ENCODE measurements around the gene GLP1R. TPM values are rescaled to one million over a fixed set of nuclear protein-coding genes. Genes with fewer than 3 reads are reported as not detected.

Gene GLP1R
- total RNA-seq, 1 donor from 2014 or later, result 0.35 TPM

- no peak for TF ChIP-seq CTCF (IDR thresholded peaks at IDR 0.05)
- DNase-seq (no peak), ATAC-seq (no peak)
- Histone ChIP-seq H3K27me3 (ENCODE audit: low read depth) (peaks cover 10% of the 10 kb centered on the region), H3K36me3 (no peaks in the 10 kb centered on the region), H3K27ac (no peak overlapping the region), H3K4me1 (no peaks in the 10 kb centered on the region), H3K4me3 (no peak overlapping the region), H3K9me3 (no peaks in the 10 kb centered on the region)
- intact Hi-C loops (cut with DNase I), result no loop called here
Measured at GRCh38 chr6:39041072-39041471, 7.5 kb upstream of the GLP1R start.

GRCh38 chr6:39043776-39044175 lies 4.8 kb upstream of the GLP1R start:
- no peak for ATAC-seq
- intact Hi-C loops (cut with DNase I), result no loop called here

GRCh38 chr6:39044181-39044580 lies 4.4 kb upstream of the GLP1R start:
- Histone ChIP-seq H3K27me3 (ENCODE audit: low read depth) (peaks cover 18% of the 10 kb centered on the region), H3K4me3 (no peak overlapping the region), H3K4me1 (peaks cover 9% of the 10 kb centered on the region), H3K9me3 (no peaks in the 10 kb centered on the region), H3K36me3 (no peaks in the 10 kb centered on the region), H3K27ac (no peak overlapping the region)
- ATAC-seq (no peak), DNase-seq (no peak)
- no peak for TF ChIP-seq CTCF (IDR thresholded peaks at IDR 0.05)
- intact Hi-C loops (cut with DNase I), result no loop called here

More at GRCh38 chr6:39043776-39044175, 4.8 kb upstream of the GLP1R start:
- DNase-seq, result no peak
- Histone ChIP-seq H3K9me3 (no peaks in the 10 kb centered on the region), H3K36me3 (no peaks in the 10 kb centered on the region), H3K4me1 (peaks cover 5% of the 10 kb centered on the region), H3K27ac (no peak overlapping the region), H3K4me3 (no peak overlapping the region), H3K27me3 (ENCODE audit: low read depth) (peaks cover 14% of the 10 kb centered on the region)
- no peak for TF ChIP-seq CTCF (IDR thresholded peaks at IDR 0.05)

DNA sequence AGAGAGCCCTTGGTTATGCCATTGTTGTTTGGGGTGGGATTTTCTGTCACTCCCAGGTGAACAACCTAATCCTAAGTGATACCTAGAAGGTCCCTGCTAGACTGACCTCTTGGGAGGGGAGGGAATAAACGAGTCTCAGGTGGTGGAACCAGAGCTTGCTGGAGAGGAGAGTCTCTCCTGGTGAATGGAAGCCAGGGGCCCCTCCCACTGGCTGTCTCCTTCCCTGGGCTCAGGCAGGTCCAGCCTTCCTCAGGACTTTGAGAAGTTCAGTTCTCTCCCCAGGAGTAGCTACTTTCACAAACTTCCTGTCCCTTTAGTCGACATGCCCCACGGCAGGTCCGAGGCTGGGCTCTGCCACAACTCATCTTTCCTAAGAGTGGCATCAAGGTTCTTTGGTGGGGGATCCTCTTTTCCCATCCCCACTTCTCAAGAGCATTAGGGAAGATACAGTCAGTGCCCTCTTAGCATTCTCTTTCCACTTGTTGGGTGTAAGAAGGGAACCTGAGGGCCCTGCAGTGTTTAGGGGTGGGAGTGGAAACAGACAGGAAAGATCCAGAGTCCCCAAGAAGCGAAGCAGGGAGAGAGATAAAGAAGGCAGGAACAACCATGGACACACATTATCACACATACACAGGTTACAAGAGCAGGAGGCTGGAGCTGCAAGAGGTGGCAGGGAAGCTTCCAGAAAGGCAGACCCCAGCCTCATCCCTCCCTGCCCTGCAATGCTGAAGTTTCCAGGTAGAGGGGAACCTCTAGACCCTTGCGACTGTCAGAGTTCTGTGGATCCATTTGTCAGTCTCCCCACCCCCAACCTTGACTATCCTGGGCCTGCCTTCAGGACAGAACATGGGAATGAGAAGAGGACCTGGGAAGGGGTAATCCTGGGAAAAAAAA lies 900 bp upstream of the GLP1R start:
- Histone ChIP-seq H3K9me3 (no peaks in the 10 kb centered on the region), H3K36me3 (no peaks in the 10 kb centered on the region), H3K27me3 (ENCODE audit: low read depth) (peaks cover 28% of the 10 kb centered on the region), H3K27ac (no peak overlapping the region), H3K4me1 (peaks cover 10% of the 10 kb centered on the region), H3K4me3 (peak overlapping the region; percentile 50)
- DNase-seq (no peak), ATAC-seq (no peak)
- no peak for TF ChIP-seq CTCF (IDR thresholded peaks at IDR 0.05)
- intact Hi-C loops (cut with DNase I), result no loop called here

- Histone ChIP-seq H3K4me3 (no peak overlapping the region), H3K27ac (no peak overlapping the region), H3K9me3 (no peaks in the 10 kb centered on the region), H3K36me3 (no peaks in the 10 kb centered on the region), H3K4me1 (peaks cover 10% of the 10 kb centered on the region), H3K27me3 (ENCODE audit: low read depth) (peaks cover 28% of the 10 kb centered on the region)
- ATAC-seq, result no peak
- no peak for DNase-seq
- TF ChIP-seq CTCF (IDR thresholded peaks at IDR 0.05), result no peak
- intact Hi-C loops (cut with DNase I), result no loop called here
Measured at GRCh38 chr6:39049575-39050283, 1.1 kb downstream of the GLP1R start.

Measured in lower lobe of right lung (tissue), 2 donors.